IgD-negative memory B cell (primary cell): ENCODE data around the gene GPR161. TPM values are rescaled to one million over a fixed set of nuclear protein-coding genes. Genes with fewer than 3 reads are reported as not detected.
"Not testable (repeated sequence)": the region's sequence is repeated elsewhere in the genome, so short reads cannot be mapped to it uniquely, and the experiment has no call there.

Experiments used
- H3K27ac Mint-ChIP-seq, 3 donors: one replicate each; pipeline ENCODE4 v1.8.0; 2020 to 2022; ENCODE audit warnings: mild to moderate bottlenecking in 3 of 3, mixed read lengths in 3 of 3, moderate library complexity in 1 of 3
- H3K27me3 Mint-ChIP-seq: one replicate; pipeline ENCODE4 v1.8.0; 2021; ENCODE audit warnings: mixed read lengths
- H3K36me3 Mint-ChIP-seq: one replicate; pipeline ENCODE4 v1.8.0; 2020; ENCODE audit warnings: mild to moderate bottlenecking, mixed read lengths
- H3K4me1 Mint-ChIP-seq, 3 donors: one replicate each; pipeline ENCODE4 v1.8.0; 2020 to 2022; ENCODE audit warnings: mixed read lengths in 3 of 3, mild to moderate bottlenecking in 1 of 3
- H3K4me3 Mint-ChIP-seq, 4 donors: one replicate each; pipeline ENCODE4 v1.8.0; 2020 to 2022; ENCODE audit warnings: mild to moderate bottlenecking in 4 of 4, mixed read lengths in 4 of 4, moderate library complexity in 3 of 4
- H3K9me3 Mint-ChIP-seq, 3 donors: one replicate each; pipeline ENCODE4 v1.8.0; 2020 to 2021; ENCODE audit warnings: mixed read lengths in 3 of 3, mild to moderate bottlenecking in 1 of 3
- polyA plus RNA-seq: library from polyadenylated mRNA; unstranded; fragments of 300-500 nt; fragmentation: Illumina TruSeq; gene quantifications from one replicate; pipeline ENCODE4 v1.2.3, GENCODE V29; 2021

Gene GPR161
- polyA plus RNA-seq, 1 donor from 2014 or later, result not detected

GRCh38 chr1:168069384-168069783 lies 67.3 kb downstream of the GPR161 start:
- Mint-ChIP-seq H3K36me3 (peaks cover 4% of the 10 kb centered on the region), H3K27ac (no peak overlapping the region), H3K27me3 (no peaks in the 10 kb centered on the region), H3K4me1 (no peaks in the 10 kb centered on the region), H3K4me3 (no peak overlapping the region), H3K9me3 (no peaks in the 10 kb centered on the region)

GRCh38 chr1:168065506-168065905 lies 71.2 kb downstream of the GPR161 start:
- Mint-ChIP-seq H3K4me1 (no peaks in the 10 kb centered on the region), H3K9me3 (no peaks in the 10 kb centered on the region), H3K36me3 (peaks cover 2% of the 10 kb centered on the region), H3K27ac (no peak overlapping the region), H3K4me3 (no peak overlapping the region), H3K27me3 (no peaks in the 10 kb centered on the region)

- Mint-ChIP-seq H3K9me3 (no peaks in the 10 kb centered on the region), H3K27ac (no peak overlapping the region), H3K4me3 (no peak overlapping the region), H3K27me3 (no peaks in the 10 kb centered on the region), H3K36me3 (peaks cover 5% of the 10 kb centered on the region), H3K4me1 (no peaks in the 10 kb centered on the region)
These were observed 72.5 kb downstream of the GPR161 start for GRCh38 chr1:168064216-168064615.

- H3K27me3 Mint-ChIP-seq, result no peaks in the 10 kb centered on the region
- H3K36me3 Mint-ChIP-seq, result peaks cover 6% of the 10 kb centered on the region
- H3K27ac Mint-ChIP-seq, result no peak overlapping the region
- H3K9me3 Mint-ChIP-seq, result no peaks in the 10 kb centered on the region
- peaks cover 2 to 12% (median 8%) of the 10 kb centered on the region in 3 donors for H3K4me1 Mint-ChIP-seq
- H3K4me3 Mint-ChIP-seq, result no peak overlapping the region
These were observed 78.8 kb downstream of the GPR161 start for GRCh38 chr1:168057921-168058320.

- H3K4me1 Mint-ChIP-seq, result peaks cover 2 to 15% (median 10%) of the 10 kb centered on the region in 3 donors
- H3K9me3 Mint-ChIP-seq, result no peaks in the 10 kb centered on the region
- peaks cover 6% of the 10 kb centered on the region for H3K36me3 Mint-ChIP-seq
- no peak overlapping the region for H3K27ac Mint-ChIP-seq
- no peak overlapping the region for H3K4me3 Mint-ChIP-seq
- H3K27me3 Mint-ChIP-seq, result no peaks in the 10 kb centered on the region
These were observed 79.4 kb downstream of the GPR161 start for GRCh38 chr1:168057355-168057754.

- not testable (repeated sequence) for H3K4me3 Mint-ChIP-seq, H3K27ac Mint-ChIP-seq, H3K36me3 Mint-ChIP-seq, H3K27me3 Mint-ChIP-seq, H3K9me3 Mint-ChIP-seq
- H3K4me1 Mint-ChIP-seq, result peaks cover 2 to 15% (median 10%) of the 10 kb centered on the region in 3 donors
These were observed 80.6 kb downstream of the GPR161 start for GRCh38 chr1:168056152-168056551.

- no peaks in the 10 kb centered on the region for H3K27me3 Mint-ChIP-seq
- peaks cover 5% of the 10 kb centered on the region for H3K36me3 Mint-ChIP-seq
- peak overlapping the region in 1 of 4 donors; percentile 54 for H3K4me3 Mint-ChIP-seq
- H3K4me1 Mint-ChIP-seq, result peaks cover 2 to 15% (median 10%) of the 10 kb centered on the region in 3 donors
- no peak overlapping the region for H3K27ac Mint-ChIP-seq
- no peaks in the 10 kb centered on the region for H3K9me3 Mint-ChIP-seq
These were observed 82.6 kb downstream of the GPR161 start for GRCh38 chr1:168054117-168054516.

GRCh38 chr1:168053681-168054080 lies 83.0 kb downstream of the GPR161 start:
- Mint-ChIP-seq H3K36me3 (peaks cover 5% of the 10 kb centered on the region), H3K27ac (no peak overlapping the region)

GRCh38 chr1:168050880-168051279 lies 85.8 kb downstream of the GPR161 start:
- H3K27ac Mint-ChIP-seq, result no peak overlapping the region

More at GRCh38 chr1:168053681-168054080, 83.0 kb downstream of the GPR161 start:
- Mint-ChIP-seq H3K9me3 (no peaks in the 10 kb centered on the region), H3K4me3 (no peak overlapping the region), H3K4me1 (peaks cover 2 to 15% (median 10%) of the 10 kb centered on the region in 3 donors), H3K27me3 (no peaks in the 10 kb centered on the region)

GRCh38 chr1:168050307-168050706 lies 86.4 kb downstream of the GPR161 start:
- Mint-ChIP-seq H3K36me3 (peaks cover 3% of the 10 kb centered on the region), H3K27me3 (no peaks in the 10 kb centered on the region), H3K4me3 (no peak overlapping the region), H3K27ac (no peak overlapping the region), H3K4me1 (peaks cover 1 to 15% (median 10%) of the 10 kb centered on the region in 3 donors), H3K9me3 (no peaks in the 10 kb centered on the region)

More at GRCh38 chr1:168050880-168051279, 85.8 kb downstream of the GPR161 start:
- Mint-ChIP-seq H3K36me3 (peaks cover 3% of the 10 kb centered on the region), H3K27me3 (no peaks in the 10 kb centered on the region), H3K4me1 (peaks cover 1 to 15% (median 10%) of the 10 kb centered on the region in 3 donors), H3K9me3 (no peaks in the 10 kb centered on the region), H3K4me3 (no peak overlapping the region)

- no peaks in the 10 kb centered on the region for H3K4me1 Mint-ChIP-seq
- H3K27me3 Mint-ChIP-seq, result no peaks in the 10 kb centered on the region
- H3K27ac Mint-ChIP-seq, result no peak overlapping the region
- H3K36me3 Mint-ChIP-seq, result peaks cover 2% of the 10 kb centered on the region
- no peaks in the 10 kb centered on the region for H3K9me3 Mint-ChIP-seq
- no peak overlapping the region for H3K4me3 Mint-ChIP-seq
These were observed 91.4 kb downstream of the GPR161 start for GRCh38 chr1:168045311-168045710.

GRCh38 chr1:168042362-168042761 lies 94.4 kb downstream of the GPR161 start:
- H3K9me3 Mint-ChIP-seq, result no peaks in the 10 kb centered on the region
- H3K4me3 Mint-ChIP-seq, result no peak overlapping the region
- no peaks in the 10 kb centered on the region for H3K4me1 Mint-ChIP-seq
- no peak overlapping the region for H3K27ac Mint-ChIP-seq
- no peaks in the 10 kb centered on the region for H3K27me3 Mint-ChIP-seq
- peaks cover 6% of the 10 kb centered on the region for H3K36me3 Mint-ChIP-seq

- no peak overlapping the region for H3K27ac Mint-ChIP-seq
- no peaks in the 10 kb centered on the region for H3K27me3 Mint-ChIP-seq
These were observed 101.4 kb downstream of the GPR161 start for GRCh38 chr1:168035345-168035744.

GRCh38 chr1:168032029-168032428 lies 104.7 kb downstream of the GPR161 start:
- no peak overlapping the region for H3K27ac Mint-ChIP-seq
- H3K4me1 Mint-ChIP-seq, result peaks cover 0 to 2% (median 1%) of the 10 kb centered on the region in 3 donors
- H3K27me3 Mint-ChIP-seq, result no peaks in the 10 kb centered on the region
- peaks cover 5% of the 10 kb centered on the region for H3K36me3 Mint-ChIP-seq
- H3K9me3 Mint-ChIP-seq, result no peaks in the 10 kb centered on the region
- no peak overlapping the region for H3K4me3 Mint-ChIP-seq

More at GRCh38 chr1:168035345-168035744, 101.4 kb downstream of the GPR161 start:
- peaks cover 0 to 2% (median 1%) of the 10 kb centered on the region in 3 donors for H3K4me1 Mint-ChIP-seq
- no peaks in the 10 kb centered on the region for H3K9me3 Mint-ChIP-seq
- peaks cover 9% of the 10 kb centered on the region for H3K36me3 Mint-ChIP-seq
- H3K4me3 Mint-ChIP-seq, result no peak overlapping the region

- H3K36me3 Mint-ChIP-seq, result peaks cover 5% of the 10 kb centered on the region
- no peak overlapping the region for H3K4me3 Mint-ChIP-seq
- peaks cover 0 to 2% (median 1%) of the 10 kb centered on the region in 3 donors for H3K4me1 Mint-ChIP-seq
- H3K27me3 Mint-ChIP-seq, result no peaks in the 10 kb centered on the region
- H3K9me3 Mint-ChIP-seq, result no peaks in the 10 kb centered on the region
- H3K27ac Mint-ChIP-seq, result no peak overlapping the region
These were observed 105.1 kb downstream of the GPR161 start for GRCh38 chr1:168031627-168032026.

GRCh38 chr1:168031198-168031597 lies 105.5 kb downstream of the GPR161 start:
- Mint-ChIP-seq H3K27ac (no peak overlapping the region), H3K4me1 (peaks cover 0 to 2% (median 1%) of the 10 kb centered on the region in 3 donors), H3K4me3 (no peak overlapping the region), H3K9me3 (no peaks in the 10 kb centered on the region), H3K27me3 (no peaks in the 10 kb centered on the region), H3K36me3 (peaks cover 5% of the 10 kb centered on the region)
